ENCODE results near the gene PPP1R14C.

PPP1R14C gene

GRCh38 chr6:150196942-150197745 lies 54.3 kb downstream of the PPP1R14C start:
- no peak for TF ChIP-seq CTCF (IDR thresholded peaks at IDR 0.05; ENCODE audit: low read depth, low read length, missing control alignments)
- H3K4me3 ChIP-seq (ENCODE audit: low read depth, low read length) = no peak overlapping the region
- in situ Hi-C loops (cut with HindIII; ENCODE audit: low sequenced_read_pairs) = no loop called here
- no peak for DNase-seq (ENCODE audit: low read depth)

GRCh38 chr6:150198532-150198931 lies 55.7 kb downstream of the PPP1R14C start:
- in situ Hi-C loops (cut with HindIII; ENCODE audit: low sequenced_read_pairs) = no loop called here
- no peak overlapping the region for H3K4me3 ChIP-seq (ENCODE audit: low read depth, low read length)
- TF ChIP-seq CTCF (IDR thresholded peaks at IDR 0.05; ENCODE audit: low read depth, low read length, missing control alignments) = no peak
- no peak for DNase-seq (ENCODE audit: low read depth)

- no peak overlapping the region for H3K4me3 ChIP-seq (ENCODE audit: low read depth, low read length)
- in situ Hi-C loops (cut with HindIII; ENCODE audit: low sequenced_read_pairs) = no loop called here
- no peak for DNase-seq (ENCODE audit: low read depth)
- no peak for TF ChIP-seq CTCF (IDR thresholded peaks at IDR 0.05; ENCODE audit: low read depth, low read length, missing control alignments)
These were observed 56.4 kb downstream of the PPP1R14C start for GRCh38 chr6:150199241-150199640.

GRCh38 chr6:150200428-150201100 lies 57.7 kb downstream of the PPP1R14C start:
- no peak for TF ChIP-seq CTCF (IDR thresholded peaks at IDR 0.05; ENCODE audit: low read depth, low read length, missing control alignments)
- no peak for DNase-seq (ENCODE audit: low read depth)
- in situ Hi-C loops (cut with HindIII; ENCODE audit: low sequenced_read_pairs) = no loop called here

GRCh38 chr6:150201285-150201684 lies 58.4 kb downstream of the PPP1R14C start:
- in situ Hi-C loops (cut with HindIII; ENCODE audit: low sequenced_read_pairs) = no loop called here
- H3K4me3 ChIP-seq (ENCODE audit: low read depth, low read length) = no peak overlapping the region
- TF ChIP-seq CTCF (IDR thresholded peaks at IDR 0.05; ENCODE audit: low read depth, low read length, missing control alignments) = no peak
- DNase-seq (ENCODE audit: low read depth) = no peak

More at GRCh38 chr6:150200428-150201100, 57.7 kb downstream of the PPP1R14C start:
- no peak overlapping the region for H3K4me3 ChIP-seq (ENCODE audit: low read depth, low read length)

- no peak for DNase-seq (ENCODE audit: low read depth)
- TF ChIP-seq CTCF (IDR thresholded peaks at IDR 0.05; ENCODE audit: low read depth, low read length, missing control alignments) = no peak
- in situ Hi-C loops (cut with HindIII; ENCODE audit: low sequenced_read_pairs) = no loop called here
- no peak overlapping the region for H3K4me3 ChIP-seq (ENCODE audit: low read depth, low read length)
These were observed 59.0 kb downstream of the PPP1R14C start for GRCh38 chr6:150201772-150202329.

All from astrocyte of the cerebellum (primary cell).